NCI-H2107 treated with DMSO at 0.1 percent for 48 hours (cell line): ENCODE results near the gene ZNF735.
"Not testable (repeated sequence)": the region's sequence is repeated elsewhere in the genome, so short reads cannot be mapped to it uniquely, and the experiment has no call there.

Experiments
- DNase-seq: peaks from one replicate; lab custom pipeline; 2025; ENCODE audit not compliant: unreplicated experiment; lab: John Stamatoyannopoulos, UW

ZNF735 gene

GRCh38 chr7:64206903-64207302, at the start of gene ZNF735:
Gene ZNF735, plus strand, starts transcription at chr7:64207203. Its CDS starts 0 bp downstream, at chr7:64207203.
- no peak for DNase-seq

- not testable (repeated sequence) for DNase-seq
These were observed 36.0 kb upstream of the ZNF735 start for GRCh38 chr7:64170974-64171373.

- DNase-seq: no peak
These were observed 32.7 kb upstream of the ZNF735 start for GRCh38 chr7:64174328-64174727.

GRCh38 chr7:64174941-64175340, 32.1 kb upstream of the ZNF735 start:
- DNase-seq: no peak

GRCh38 chr7:64180989-64181388, 26.0 kb upstream of the ZNF735 start:
- no peak for DNase-seq

- DNase-seq: no peak
These were observed 25.4 kb upstream of the ZNF735 start for GRCh38 chr7:64181586-64181985.

GRCh38 chr7:64182036-64182790, 24.8 kb upstream of the ZNF735 start:
- no peak for DNase-seq

- DNase-seq: no peak
These were observed 23.8 kb upstream of the ZNF735 start for GRCh38 chr7:64183126-64183742.

- DNase-seq: no peak
These were observed 23.1 kb upstream of the ZNF735 start for GRCh38 chr7:64183827-64184372.

GRCh38 chr7:64184376-64184775, 22.6 kb upstream of the ZNF735 start:
- DNase-seq: no peak

- no peak for DNase-seq
These were observed 19.6 kb upstream of the ZNF735 start for GRCh38 chr7:64187408-64187807.

GRCh38 chr7:64192148-64192704, 14.8 kb upstream of the ZNF735 start:
- no peak for DNase-seq

- DNase-seq: no peak
These were observed 14.2 kb upstream of the ZNF735 start for GRCh38 chr7:64192775-64193174.

GRCh38 chr7:64219710-64220298, 12.8 kb downstream of the ZNF735 start:
- not testable (repeated sequence) for DNase-seq

- DNase-seq: no peak
These were observed 16.4 kb downstream of the ZNF735 start for GRCh38 chr7:64223366-64223765.

- DNase-seq: not testable (repeated sequence)
These were observed 21.2 kb downstream of the ZNF735 start, which contains the start of gene ZNF679 for GRCh38 chr7:64228174-64228573. Gene ZNF679, plus strand, starts transcription at chr7:64228474. Its CDS starts 20,644 bp downstream, at chr7:64249118.

GRCh38 chr7:64266341-64266919, 59.4 kb downstream of the ZNF735 start:
- no peak for DNase-seq
